ENCODE measurements around the gene NANOS1. TPM values are rescaled to one million over a fixed set of nuclear protein-coding genes. Genes with fewer than 3 reads are reported as not detected.

The NANOS1 gene
- total and polyA plus RNA-seq, 2 experiments from 2014 or later: 1.0 to 2.5 TPM

DNA sequence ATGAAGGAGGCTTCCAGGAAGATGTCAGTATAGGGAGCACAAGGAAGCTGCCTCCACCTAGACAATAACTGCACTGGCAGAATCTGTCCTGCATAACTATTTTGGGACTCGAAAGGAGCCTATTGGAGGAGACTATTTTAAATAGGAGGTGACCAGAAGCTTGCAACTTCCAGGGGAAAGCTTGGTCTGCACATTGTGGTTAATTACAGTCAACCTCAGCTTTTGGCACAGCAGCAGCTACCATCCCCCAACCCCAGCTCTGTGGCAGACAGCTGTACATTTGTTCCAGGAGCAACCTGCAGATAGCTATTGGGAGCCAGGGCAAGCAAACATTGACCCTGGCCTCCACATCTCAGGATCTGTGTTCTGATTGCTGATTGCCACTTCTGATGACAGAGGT, 46.3 kb upstream of the NANOS1 start:
- H3K27ac ChIP-seq: no peak overlapping the region
- H3K27me3 ChIP-seq: no peaks in the 10 kb centered on the region
- DNase-seq (ENCODE audit: low read depth in 1 of 2, low spot score in 1 of 2): peak in 1 of 2 donors; percentile 38
- no peaks in the 10 kb centered on the region for H3K4me1 ChIP-seq (ENCODE audit: low read depth)
- no peaks in the 10 kb centered on the region for H3K36me3 ChIP-seq
- H3K4me3 ChIP-seq: no peak overlapping the region
- no peaks in the 10 kb centered on the region for H3K9me3 ChIP-seq (ENCODE audit: low read depth)
- no peak for TF ChIP-seq CTCF (IDR thresholded peaks at IDR 0.05; ENCODE audit: low read depth, low read length)

DNA sequence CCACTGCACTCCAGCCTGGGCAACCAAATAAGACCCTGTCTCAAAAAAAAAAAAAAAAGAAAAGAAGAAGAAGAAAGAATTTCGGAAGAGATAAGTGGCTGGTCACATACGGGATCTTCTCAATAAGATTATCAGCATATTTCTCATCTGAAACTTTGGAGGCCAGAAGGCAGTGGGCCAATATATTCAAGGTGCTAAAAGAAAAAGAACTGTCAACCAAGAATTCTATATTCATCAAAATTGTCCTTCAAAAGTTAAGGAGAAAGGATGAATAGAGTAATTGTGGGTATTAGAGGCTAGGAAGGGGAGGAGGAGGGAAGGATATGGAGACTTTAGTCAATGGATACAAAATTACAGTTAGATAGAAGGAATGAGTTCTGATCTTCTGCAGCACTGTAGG, 43.9 kb upstream of the NANOS1 start:
- no peaks in the 10 kb centered on the region for H3K4me1 ChIP-seq (ENCODE audit: low read depth)
- DNase-seq (ENCODE audit: low read depth in 1 of 2, low spot score in 1 of 2): no peak
- H3K27ac ChIP-seq: no peak overlapping the region
- no peaks in the 10 kb centered on the region for H3K27me3 ChIP-seq
- TF ChIP-seq CTCF (IDR thresholded peaks at IDR 0.05; ENCODE audit: low read depth, low read length): no peak
- H3K4me3 ChIP-seq: no peak overlapping the region
- H3K9me3 ChIP-seq (ENCODE audit: low read depth): no peaks in the 10 kb centered on the region
- H3K36me3 ChIP-seq: no peaks in the 10 kb centered on the region

DNA sequence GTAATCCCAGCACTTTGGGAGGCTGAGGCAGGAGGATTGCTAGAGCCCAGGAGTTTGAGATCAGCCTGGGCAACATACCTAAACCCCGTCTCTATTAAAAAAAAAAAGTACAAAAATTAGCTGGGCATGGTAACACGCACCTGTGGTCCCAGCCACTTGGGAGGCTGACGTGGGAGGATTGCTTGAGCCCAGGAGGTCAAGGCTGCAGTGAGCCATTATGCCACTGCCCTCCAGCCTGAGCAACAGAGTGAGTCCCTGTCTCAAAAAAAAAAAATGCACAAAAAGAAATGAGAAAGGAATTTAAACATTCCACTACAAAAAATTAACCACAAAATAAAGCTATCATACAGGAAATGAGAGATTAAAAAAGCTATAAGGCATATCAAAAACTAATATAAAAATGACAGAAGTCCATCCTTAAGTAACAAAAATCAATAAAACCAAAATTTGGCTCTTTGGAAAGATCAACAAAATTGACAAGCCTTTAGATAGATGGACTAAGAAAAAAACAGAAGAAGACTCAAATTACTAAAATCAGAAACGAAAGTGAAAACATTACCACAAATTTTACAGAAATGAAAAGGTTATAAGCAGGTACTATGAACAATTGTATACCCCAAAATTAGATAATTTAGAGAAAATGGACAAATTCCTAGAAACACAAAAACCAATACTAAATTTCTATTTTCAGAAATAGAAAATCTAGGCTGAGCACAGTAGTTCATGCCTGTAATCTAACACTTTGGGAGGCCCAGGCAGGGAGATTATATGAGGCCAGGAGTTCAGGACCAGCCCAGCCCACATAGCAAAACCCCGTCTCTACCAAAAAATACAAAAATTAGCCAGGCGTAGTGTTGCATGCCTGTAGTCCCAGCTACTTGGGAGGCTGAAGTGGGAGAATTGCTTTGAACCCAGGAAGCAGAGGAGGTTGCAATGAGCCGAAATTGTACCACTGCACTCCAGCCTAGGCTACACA, 42.4 kb upstream of the NANOS1 start:
- H3K27ac ChIP-seq: no peak overlapping the region
- H3K36me3 ChIP-seq: no peaks in the 10 kb centered on the region
- no peak overlapping the region for H3K4me3 ChIP-seq
- no peaks in the 10 kb centered on the region for H3K4me1 ChIP-seq (ENCODE audit: low read depth)
- DNase-seq (ENCODE audit: low read depth in 1 of 2, low spot score in 1 of 2): no peak
- TF ChIP-seq CTCF (IDR thresholded peaks at IDR 0.05; ENCODE audit: low read depth, low read length): no peak
- H3K27me3 ChIP-seq: no peaks in the 10 kb centered on the region
- no peaks in the 10 kb centered on the region for H3K9me3 ChIP-seq (ENCODE audit: low read depth)

DNA sequence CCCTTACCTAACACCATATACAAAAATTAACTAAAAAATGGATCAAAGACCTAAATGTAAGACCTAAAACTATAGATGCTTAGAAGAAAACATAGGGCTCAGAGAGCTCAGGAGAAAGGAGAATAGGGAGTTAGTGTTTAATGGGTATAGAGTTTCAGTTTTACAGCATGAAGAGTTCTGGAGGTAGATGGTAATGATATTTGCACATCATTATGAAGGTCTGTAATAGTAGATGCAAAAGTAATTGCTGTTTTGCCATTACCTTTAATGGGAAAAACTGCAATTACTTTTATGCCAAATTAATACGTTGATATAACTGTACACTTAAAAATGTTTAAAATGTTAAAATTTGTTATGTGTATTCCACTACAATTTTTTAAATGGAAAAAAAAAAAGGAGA, 39.2 kb upstream of the NANOS1 start:
- H3K27ac ChIP-seq: no peak overlapping the region
- no peaks in the 10 kb centered on the region for H3K36me3 ChIP-seq
- H3K27me3 ChIP-seq: no peaks in the 10 kb centered on the region
- no peak for TF ChIP-seq CTCF (IDR thresholded peaks at IDR 0.05; ENCODE audit: low read depth, low read length)
- no peaks in the 10 kb centered on the region for H3K9me3 ChIP-seq (ENCODE audit: low read depth)
- DNase-seq (ENCODE audit: low read depth in 1 of 2, low spot score in 1 of 2): no peak
- no peaks in the 10 kb centered on the region for H3K4me1 ChIP-seq (ENCODE audit: low read depth)
- H3K4me3 ChIP-seq: no peak overlapping the region

GRCh38 chr10:118992496-118992895, 37.0 kb upstream of the NANOS1 start:
- no peaks in the 10 kb centered on the region for H3K36me3 ChIP-seq
- DNase-seq (ENCODE audit: low read depth in 1 of 2, low spot score in 1 of 2): no peak
- no peak overlapping the region for H3K27ac ChIP-seq
- no peaks in the 10 kb centered on the region for H3K4me1 ChIP-seq (ENCODE audit: low read depth)
- no peaks in the 10 kb centered on the region for H3K27me3 ChIP-seq
- no peak overlapping the region for H3K4me3 ChIP-seq
- H3K9me3 ChIP-seq (ENCODE audit: low read depth): no peaks in the 10 kb centered on the region
- TF ChIP-seq CTCF (IDR thresholded peaks at IDR 0.05; ENCODE audit: low read depth, low read length): no peak

Measured in cardiac muscle cell (in vitro differentiated cells and primary cell).